ENCODE results near the gene PCDH9.

- no peak for TF ChIP-seq CTCF (IDR thresholded peaks at IDR 0.05)
- no peak for TF ChIP-seq POLR2AphosphoS5 (IDR thresholded peaks at IDR 0.05; ENCODE audit: insufficient read depth in 1 of 2, low read depth in 1 of 2)
- no peak for TF ChIP-seq POLR2A (IDR thresholded peaks at IDR 0.05)
Observed at GRCh38 chr13:66829803-66830202, 400.3 kb downstream of the PCDH9 start.
